Lower lobe of right lung (tissue), 2 donors: ENCODE results near the gene LIMS2. TPM values are rescaled to one million over a fixed set of nuclear protein-coding genes. Genes with fewer than 3 reads are reported as not detected.
A peak's percentile ranks its signal among the peaks of the same experiment; 100 is the strongest.

Source experiments
- ATAC-seq, 2 donors: fragments of 200-7000 bp; cut with Tn5 transposase; one replicate each; pipeline ENCODE4 v1.9.1; 2020 to 2022; ENCODE audit warnings: mild to moderate bottlenecking in 2 of 2, moderate library complexity in 2 of 2
- DNase-seq: peaks from one replicate; pipeline ENCODE4 v3.0.0-alpha.2; 2020
- H3K27ac ChIP-seq: fragments of 200-600 bp; one replicate; pipeline ENCODE4 v1.8.0; 2022
- H3K27me3 ChIP-seq: fragments of 200-600 bp; one replicate; pipeline ENCODE4 v1.8.0; 2022; ENCODE audit warnings: low read depth
- H3K36me3 ChIP-seq: fragments of 200-600 bp; one replicate; pipeline ENCODE4 v1.8.0; 2022; ENCODE audit warnings: mild to moderate bottlenecking
- H3K4me1 ChIP-seq: fragments of 200-600 bp; one replicate; pipeline ENCODE4 v1.8.0; 2022
- H3K4me3 ChIP-seq: fragments of 200-600 bp; one replicate; pipeline ENCODE4 v1.8.0; 2022; ENCODE audit warnings: mild to moderate bottlenecking
- H3K9me3 ChIP-seq: fragments of 200-600 bp; one replicate; pipeline ENCODE4 v1.8.0; 2022
- CTCF ChIP-seq: fragments of 200-600 bp; IDR thresholded peaks from one replicate; pipeline ENCODE4 v1.8.0; 2022; ENCODE audit warnings: antibody characterized with exemption, mild to moderate bottlenecking
- intact Hi-C: fragments of 100-400 bp; cut with DNase I; formaldehyde crosslinking; loops from one replicate; pipeline ENCODE4 v1.11.0; 2022
- total RNA-seq: library from RNA; stranded (reverse); fragmentation: NEBNext Ultra II Directional; extraction: Animal tissue kit (Norgen Biotek cat#: 25700); gene quantifications from one replicate; pipeline ENCODE4 v1.2.1, GENCODE V29; 2021
- donor health status: DM: no; HTN: yes; CAD: no; lungs with severe emphysema.

Gene LIMS2
- total RNA-seq, 1 donor from 2014 or later = 148 TPM

GRCh38 chr2:127719301-127720218, 44.2 kb upstream of the LIMS2 start:
- Histone ChIP-seq H3K4me3 (no peak overlapping the region), H3K9me3 (no peaks in the 10 kb centered on the region), H3K36me3 (peaks cover 88% of the 10 kb centered on the region), H3K4me1 (no peaks in the 10 kb centered on the region), H3K27ac (no peak overlapping the region), H3K27me3 (no peaks in the 10 kb centered on the region)
- DNase-seq (no peak), ATAC-seq (peak in 1 of 2 donors; percentile 52)
- TF ChIP-seq CTCF = no peak
- intact Hi-C loops = no loop called here

- DNase-seq (no peak), ATAC-seq (no peak)
- Histone ChIP-seq H3K27ac (no peak overlapping the region), H3K27me3 (no peaks in the 10 kb centered on the region), H3K36me3 (peaks cover 84% of the 10 kb centered on the region), H3K4me1 (no peaks in the 10 kb centered on the region), H3K4me3 (no peak overlapping the region), H3K9me3 (no peaks in the 10 kb centered on the region)
- TF ChIP-seq CTCF = no peak
- intact Hi-C loops = no loop called here
Observed at GRCh38 chr2:127718271-127718670, 42.9 kb upstream of the LIMS2 start.

- ATAC-seq = no peak
- no peak for TF ChIP-seq CTCF
- peaks cover 63% of the 10 kb centered on the region for H3K36me3 ChIP-seq
Observed at GRCh38 chr2:127715778-127716449, 40.6 kb upstream of the LIMS2 start.

GRCh38 chr2:127713562-127713961, 38.2 kb upstream of the LIMS2 start:
- Histone ChIP-seq H3K36me3 (peaks cover 60% of the 10 kb centered on the region), H3K9me3 (no peaks in the 10 kb centered on the region), H3K4me1 (no peaks in the 10 kb centered on the region), H3K27me3 (no peaks in the 10 kb centered on the region), H3K27ac (no peak overlapping the region), H3K4me3 (no peak overlapping the region)
- DNase-seq = no peak
- intact Hi-C loops = no loop called here
- no peak for TF ChIP-seq CTCF
- no peak for ATAC-seq

More at GRCh38 chr2:127715778-127716449, 40.6 kb upstream of the LIMS2 start:
- DNase-seq = no peak
- Histone ChIP-seq H3K4me3 (no peak overlapping the region), H3K27me3 (no peaks in the 10 kb centered on the region), H3K4me1 (no peaks in the 10 kb centered on the region), H3K9me3 (no peaks in the 10 kb centered on the region), H3K27ac (no peak overlapping the region)
- intact Hi-C loops = no loop called here

- Histone ChIP-seq H3K9me3 (no peaks in the 10 kb centered on the region), H3K4me3 (no peak overlapping the region), H3K27me3 (no peaks in the 10 kb centered on the region), H3K27ac (no peak overlapping the region), H3K36me3 (peaks cover 60% of the 10 kb centered on the region), H3K4me1 (no peaks in the 10 kb centered on the region)
- TF ChIP-seq CTCF = no peak
- ATAC-seq = no peak
- DNase-seq = no peak
- intact Hi-C loops = no loop called here
Observed at GRCh38 chr2:127712999-127713398, 37.7 kb upstream of the LIMS2 start.
